Retinal pigment epithelial cell (primary cell): ENCODE data around the gene COL4A2.
"Not testable (repeated sequence)": the region's sequence is repeated elsewhere in the genome, so short reads cannot be mapped to it uniquely, and the experiment has no call there.

Experiments
- DNase-seq: peaks from one replicate; pipeline ENCODE4 v3.0.0-alpha.2; 2010; ENCODE audit warnings: low read depth
- H3K4me3 ChIP-seq: 2 replicates; pipeline ENCODE4 v1.5.1; 2011; ENCODE audit warnings: mild to moderate bottlenecking, low read length, control low read depth, moderate library complexity
- TF ChIP-seq, protein P1 (sequence below): conservative IDR thresholded peaks from 2 replicates; pipeline ENCODE4 v1.5.1; 2011; ENCODE audit warnings: low read depth, low read length, control low read depth, inconsistent platforms

COL4A2 gene

GRCh38 chr13:110485604-110486003 lies 178.5 kb downstream of the COL4A2 start:
- no peak overlapping the region for H3K4me3 ChIP-seq
- TF ChIP-seq, protein P1, sequence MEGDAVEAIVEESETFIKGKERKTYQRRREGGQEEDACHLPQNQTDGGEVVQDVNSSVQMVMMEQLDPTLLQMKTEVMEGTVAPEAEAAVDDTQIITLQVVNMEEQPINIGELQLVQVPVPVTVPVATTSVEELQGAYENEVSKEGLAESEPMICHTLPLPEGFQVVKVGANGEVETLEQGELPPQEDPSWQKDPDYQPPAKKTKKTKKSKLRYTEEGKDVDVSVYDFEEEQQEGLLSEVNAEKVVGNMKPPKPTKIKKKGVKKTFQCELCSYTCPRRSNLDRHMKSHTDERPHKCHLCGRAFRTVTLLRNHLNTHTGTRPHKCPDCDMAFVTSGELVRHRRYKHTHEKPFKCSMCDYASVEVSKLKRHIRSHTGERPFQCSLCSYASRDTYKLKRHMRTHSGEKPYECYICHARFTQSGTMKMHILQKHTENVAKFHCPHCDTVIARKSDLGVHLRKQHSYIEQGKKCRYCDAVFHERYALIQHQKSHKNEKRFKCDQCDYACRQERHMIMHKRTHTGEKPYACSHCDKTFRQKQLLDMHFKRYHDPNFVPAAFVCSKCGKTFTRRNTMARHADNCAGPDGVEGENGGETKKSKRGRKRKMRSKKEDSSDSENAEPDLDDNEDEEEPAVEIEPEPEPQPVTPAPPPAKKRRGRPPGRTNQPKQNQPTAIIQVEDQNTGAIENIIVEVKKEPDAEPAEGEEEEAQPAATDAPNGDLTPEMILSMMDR, result no peak
- DNase-seq, result no peak

DNA sequence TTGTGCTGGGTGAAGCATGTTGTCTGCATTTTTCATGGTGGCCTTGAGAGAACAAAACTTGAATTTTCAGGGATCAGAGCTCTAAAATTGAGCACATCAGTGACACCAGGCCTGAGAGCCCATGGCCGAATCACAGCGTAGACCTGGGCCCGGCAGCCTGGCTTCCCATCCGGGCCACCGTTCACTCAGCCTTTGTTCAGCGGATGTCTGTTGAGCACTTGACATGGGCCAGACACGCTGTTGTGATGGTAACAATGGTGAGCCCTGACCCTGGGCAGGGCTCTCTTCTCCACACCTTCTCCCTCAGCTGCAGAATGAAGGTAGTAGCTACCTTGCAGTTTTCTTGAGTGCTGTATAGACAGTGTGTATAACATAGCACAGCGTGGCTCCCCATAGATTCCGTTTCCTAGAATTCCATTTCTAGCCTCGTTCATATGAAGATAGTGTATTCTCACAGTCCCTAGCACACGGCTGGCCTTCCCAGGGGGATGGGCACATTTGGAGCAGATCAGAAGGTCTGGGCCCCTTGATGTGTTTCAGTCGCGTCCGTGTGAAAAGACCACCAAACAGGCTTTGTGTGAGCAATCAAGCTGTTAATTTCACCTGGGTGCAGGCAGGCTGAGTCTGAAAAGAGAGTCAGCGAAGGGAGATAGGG lies 179.1 kb downstream of the COL4A2 start:
- no peak for DNase-seq
- TF ChIP-seq, protein P1, result no peak
- H3K4me3 ChIP-seq, result no peak overlapping the region

GRCh38 chr13:110486880-110487279 lies 179.8 kb downstream of the COL4A2 start:
- not testable (repeated sequence) for H3K4me3 ChIP-seq, DNase-seq

GRCh38 chr13:110490009-110490770 lies 183.1 kb downstream of the COL4A2 start:
- DNase-seq, result no peak
- TF ChIP-seq, protein P1, result no peak
- no peak overlapping the region for H3K4me3 ChIP-seq

DNA sequence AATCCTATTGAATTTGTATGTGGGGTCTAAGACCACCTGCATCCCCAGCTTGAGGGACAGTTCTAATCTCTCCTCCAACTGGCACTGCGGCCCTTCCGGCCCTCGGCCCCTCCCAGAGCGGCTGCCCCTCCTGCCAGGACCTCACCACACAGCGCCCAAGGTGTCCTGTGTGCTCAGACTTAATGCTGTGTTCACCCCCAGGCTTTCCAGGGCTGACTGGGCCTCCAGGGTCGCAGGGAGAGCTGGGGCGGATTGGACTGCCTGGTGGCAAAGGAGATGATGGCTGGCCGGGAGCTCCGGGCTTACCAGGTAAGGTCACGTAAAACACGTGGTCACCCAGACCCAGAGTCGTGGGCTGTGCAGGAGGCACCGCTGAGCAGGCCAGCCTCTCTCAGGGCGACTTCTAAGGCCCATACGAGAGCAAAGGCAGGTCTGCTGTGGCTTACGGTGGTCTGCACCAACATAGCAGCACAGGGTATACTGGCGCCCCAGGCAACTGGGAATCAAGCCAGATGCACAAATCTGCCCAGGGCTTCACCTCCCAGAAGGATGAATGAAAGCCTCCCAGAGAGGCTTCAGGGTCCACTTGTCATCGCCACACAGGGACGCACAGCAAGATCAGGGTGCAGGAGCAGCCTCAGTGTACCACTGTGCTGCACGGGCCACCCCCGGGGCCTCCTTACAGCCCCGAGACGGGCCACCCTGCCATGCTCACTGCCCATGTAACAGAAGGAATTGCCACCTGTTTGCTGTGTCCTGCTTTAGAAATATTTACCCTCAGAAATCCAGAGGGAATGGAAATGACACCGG lies 185.0 kb downstream of the COL4A2 start:
- TF ChIP-seq, protein P1, result no peak
- no peak for DNase-seq
- H3K4me3 ChIP-seq, result no peak overlapping the region

GRCh38 chr13:110492679-110493593 lies 185.9 kb downstream of the COL4A2 start:
- DNase-seq, result no peak
- no peak overlapping the region for H3K4me3 ChIP-seq
- TF ChIP-seq, protein P1, result no peak

GRCh38 chr13:110493613-110494012 lies 186.5 kb downstream of the COL4A2 start:
- no peak overlapping the region for H3K4me3 ChIP-seq
- no peak for DNase-seq
- TF ChIP-seq, protein P1, result no peak
